ENCODE data around the gene PTP4A2.

DNA sequence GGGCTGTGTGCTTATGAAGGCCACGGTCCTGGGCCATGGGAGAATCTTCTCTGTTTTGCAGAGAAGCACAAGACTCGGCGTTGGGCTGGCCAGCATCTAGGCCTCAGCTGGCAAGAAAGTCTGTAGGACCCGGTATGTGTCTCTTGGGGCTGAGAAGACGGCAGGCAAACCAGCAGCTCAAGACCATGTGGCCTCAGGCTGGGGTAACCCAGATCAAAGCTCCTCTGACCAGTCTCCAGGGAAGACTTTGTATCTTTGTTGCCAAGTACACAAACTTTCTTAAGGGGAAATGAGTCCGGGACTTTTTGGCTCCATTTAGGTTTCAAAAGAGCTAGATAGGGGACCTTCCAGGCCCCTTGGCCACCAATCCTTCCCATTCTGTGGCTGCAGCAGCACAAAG, 60.1 kb downstream of the PTP4A2 start:
- no peak for TF ChIP-seq CTCF (IDR thresholded peaks at IDR 0.05)
- TF ChIP-seq ZFX (IDR thresholded peaks at IDR 0.05; ENCODE audit: borderline replicate concordance), result no peak

Measured in 22Rv1 (cell line).